OCI-LY1 (cell line): ENCODE results near the gene SKOR2.
"Not testable (repeated sequence)": the region's sequence is repeated elsewhere in the genome, so short reads cannot be mapped to it uniquely, and the experiment has no call there.

Source experiments
- H2AFZ ChIP-seq: fragments of 200-600 bp; sonication (generic), shearing (Covaris generic); 2 replicates; pipeline ENCODE4 v1.6.0; 2014; ENCODE audit warnings: antibody characterized with exemption, mild to moderate bottlenecking, low read length
- H3F3A ChIP-seq: fragments of 200-600 bp; sonication (generic), shearing (Covaris generic); 2 replicates; pipeline ENCODE4 v1.6.0; 2014; ENCODE audit warnings: mild to moderate bottlenecking, antibody characterized with exemption, low read length, moderate library complexity; ENCODE audit not compliant: insufficient read depth
- H3K27ac ChIP-seq: fragments of 200-600 bp; sonication (generic); 2 replicates; pipeline ENCODE4 v1.5.1; 2014; ENCODE audit warnings: low read length, mixed run types, mild to moderate bottlenecking, low read depth; ENCODE audit not compliant: poor library complexity, severe bottlenecking
- H3K27me3 ChIP-seq: fragments of 200-600 bp; sonication (generic); 2 replicates; pipeline ENCODE4 v1.6.0; 2014; ENCODE audit warnings: antibody characterized with exemption, mild to moderate bottlenecking, low read length, moderate library complexity; ENCODE audit not compliant: insufficient read depth
- H3K36me3 ChIP-seq: fragments of 200-600 bp; sonication (generic); 2 replicates; pipeline ENCODE4 v1.6.1; 2014; ENCODE audit warnings: mild to moderate bottlenecking, antibody characterized with exemption, low read length, moderate library complexity, mixed read lengths; ENCODE audit not compliant: insufficient read depth
- H3K4me1 ChIP-seq: fragments of 200-600 bp; sonication (generic); 2 replicates; pipeline ENCODE4 v1.5.1; 2014; ENCODE audit warnings: mild to moderate bottlenecking, low read length, moderate library complexity; ENCODE audit not compliant: insufficient read depth, severe bottlenecking
- H3K4me2 ChIP-seq: fragments of 200-600 bp; sonication (generic), shearing (Covaris generic); 2 replicates; pipeline ENCODE4 v1.6.1; 2014; ENCODE audit warnings: low read length
- H3K4me3 ChIP-seq: fragments of 200-600 bp; sonication (generic); 2 replicates; pipeline ENCODE4 v1.5.1; 2014; ENCODE audit warnings: low read length, low read depth, mild to moderate bottlenecking, mixed read lengths; ENCODE audit not compliant: poor library complexity, severe bottlenecking
- H3K79me2 ChIP-seq: fragments of 200-600 bp; shearing (Covaris generic); 2 replicates; pipeline ENCODE4 v1.6.1; 2016; ENCODE audit warnings: mixed run types, low read length, mixed read lengths; ENCODE audit not compliant: insufficient read depth
- H3K9ac ChIP-seq: fragments of 200-600 bp; sonication (generic), shearing (Covaris generic); 2 replicates; pipeline ENCODE4 v1.6.1; 2014; ENCODE audit warnings: mild to moderate bottlenecking, low read length, mixed read lengths
- H3K9me2 ChIP-seq: fragments of 200-600 bp; sonication (generic), shearing (Covaris generic); 2 replicates; pipeline ENCODE4 v1.6.1; 2014; ENCODE audit warnings: low read depth, mild to moderate bottlenecking, low read length, mixed read lengths
- H3K9me3 ChIP-seq: fragments of 200-600 bp; shearing (Covaris generic); 2 replicates; pipeline ENCODE4 v1.6.1; 2014; ENCODE audit warnings: low read length, mixed read lengths
- H4K20me1 ChIP-seq: fragments of 200-600 bp; sonication (generic), shearing (Covaris generic); 2 replicates; pipeline ENCODE4 v1.6.0; 2016; ENCODE audit warnings: mild to moderate bottlenecking, low read length; ENCODE audit not compliant: insufficient read depth
- EZH2 ChIP-seq: fragments of 200-600 bp; sonication (generic), shearing (Covaris generic); IDR thresholded peaks from 2 replicates; pipeline ENCODE4 v1.8.0; 2017; ENCODE audit warnings: borderline replicate concordance, mixed run types, mild to moderate bottlenecking, antibody characterized with exemption, low read length, moderate library complexity, mixed read lengths
- TF ChIP-seq, protein P1 (sequence below): fragments of 200-600 bp; sonication (generic), shearing (Covaris generic); IDR thresholded peaks from 2 replicates; pipeline ENCODE4 v1.5.1; 2017; ENCODE audit warnings: mild to moderate bottlenecking, antibody characterized with exemption, low read length, moderate library complexity, mixed read lengths

Gene SKOR2

DNA sequence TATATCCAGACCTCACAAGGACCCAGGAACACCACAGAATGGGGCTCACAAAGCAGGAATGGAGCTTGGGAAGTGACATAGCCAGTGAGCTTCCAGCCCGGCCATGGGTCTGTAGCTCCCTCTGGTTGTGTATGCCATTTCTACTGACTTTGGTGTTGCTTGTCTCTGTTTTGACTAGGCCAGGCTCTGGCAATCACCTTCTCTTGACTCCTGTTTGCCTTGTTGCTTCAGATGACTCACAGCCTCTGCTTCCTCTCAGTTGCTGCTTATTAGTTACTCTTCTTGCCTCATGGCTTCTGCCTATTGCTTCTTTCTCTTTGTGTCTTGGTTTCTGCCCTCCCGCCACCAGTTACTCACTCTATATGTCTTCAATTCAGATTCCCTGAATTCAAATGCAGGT is 59.5 kb downstream of the SKOR2 start:
- TF ChIP-seq EZH2: no peak
- TF ChIP-seq, protein P1, sequence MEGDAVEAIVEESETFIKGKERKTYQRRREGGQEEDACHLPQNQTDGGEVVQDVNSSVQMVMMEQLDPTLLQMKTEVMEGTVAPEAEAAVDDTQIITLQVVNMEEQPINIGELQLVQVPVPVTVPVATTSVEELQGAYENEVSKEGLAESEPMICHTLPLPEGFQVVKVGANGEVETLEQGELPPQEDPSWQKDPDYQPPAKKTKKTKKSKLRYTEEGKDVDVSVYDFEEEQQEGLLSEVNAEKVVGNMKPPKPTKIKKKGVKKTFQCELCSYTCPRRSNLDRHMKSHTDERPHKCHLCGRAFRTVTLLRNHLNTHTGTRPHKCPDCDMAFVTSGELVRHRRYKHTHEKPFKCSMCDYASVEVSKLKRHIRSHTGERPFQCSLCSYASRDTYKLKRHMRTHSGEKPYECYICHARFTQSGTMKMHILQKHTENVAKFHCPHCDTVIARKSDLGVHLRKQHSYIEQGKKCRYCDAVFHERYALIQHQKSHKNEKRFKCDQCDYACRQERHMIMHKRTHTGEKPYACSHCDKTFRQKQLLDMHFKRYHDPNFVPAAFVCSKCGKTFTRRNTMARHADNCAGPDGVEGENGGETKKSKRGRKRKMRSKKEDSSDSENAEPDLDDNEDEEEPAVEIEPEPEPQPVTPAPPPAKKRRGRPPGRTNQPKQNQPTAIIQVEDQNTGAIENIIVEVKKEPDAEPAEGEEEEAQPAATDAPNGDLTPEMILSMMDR: no peak
- Histone ChIP-seq H3K4me2 (no peak overlapping the region), H3K4me1 (peaks cover 4% of the 10 kb centered on the region), H3K79me2 (no peaks in the 10 kb centered on the region), H3F3A (no peaks in the 10 kb centered on the region), H3K9ac (no peak overlapping the region), H4K20me1 (no peaks in the 10 kb centered on the region), H3K9me2 (no peaks in the 10 kb centered on the region), H2AFZ (no peak overlapping the region), H3K9me3 (0 out of 2 replicates have a peak, but pooled peaks cover 2% of the 10 kb centered on the region), H3K27me3 (no peaks in the 10 kb centered on the region), H3K27ac (no peak overlapping the region), H3K4me3 (no peak overlapping the region), H3K36me3 (no peaks in the 10 kb centered on the region; the same call in 1 of the 2 replicates)

DNA sequence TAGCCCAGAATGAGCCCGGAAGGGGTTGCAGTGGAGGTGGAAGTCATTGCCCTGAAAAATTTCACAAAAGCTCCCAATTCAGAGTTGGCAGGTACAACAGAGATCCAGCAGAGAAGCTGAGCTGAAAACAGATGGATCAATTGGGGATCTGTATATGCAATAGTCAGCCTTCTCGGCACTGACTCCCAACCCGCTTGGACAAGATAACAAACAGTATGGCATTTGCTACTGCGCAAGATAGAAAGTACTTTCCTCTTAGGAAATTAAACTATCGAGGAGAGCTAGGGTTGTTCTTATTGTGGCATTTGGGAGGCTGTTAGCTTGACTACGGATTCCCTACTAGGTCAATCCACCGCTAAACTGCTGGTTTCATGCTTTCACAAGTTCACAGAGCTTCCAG is 63.7 kb downstream of the SKOR2 start:
- TF ChIP-seq, protein P1: no peak
- TF ChIP-seq EZH2: no peak
- Histone ChIP-seq H3K36me3 (no peaks in the 10 kb centered on the region; the same call in 1 of the 2 replicates), H3K27ac (no peak overlapping the region), H3K9ac (no peak overlapping the region), H3F3A (no peaks in the 10 kb centered on the region), H3K79me2 (no peaks in the 10 kb centered on the region), H3K27me3 (no peaks in the 10 kb centered on the region), H3K4me1 (no peaks in the 10 kb centered on the region), H2AFZ (no peak overlapping the region), H3K9me3 (peaks cover 21% of the 10 kb centered on the region), H3K4me3 (no peak overlapping the region), H3K9me2 (no peaks in the 10 kb centered on the region), H3K4me2 (no peak overlapping the region), H4K20me1 (no peaks in the 10 kb centered on the region)

DNA sequence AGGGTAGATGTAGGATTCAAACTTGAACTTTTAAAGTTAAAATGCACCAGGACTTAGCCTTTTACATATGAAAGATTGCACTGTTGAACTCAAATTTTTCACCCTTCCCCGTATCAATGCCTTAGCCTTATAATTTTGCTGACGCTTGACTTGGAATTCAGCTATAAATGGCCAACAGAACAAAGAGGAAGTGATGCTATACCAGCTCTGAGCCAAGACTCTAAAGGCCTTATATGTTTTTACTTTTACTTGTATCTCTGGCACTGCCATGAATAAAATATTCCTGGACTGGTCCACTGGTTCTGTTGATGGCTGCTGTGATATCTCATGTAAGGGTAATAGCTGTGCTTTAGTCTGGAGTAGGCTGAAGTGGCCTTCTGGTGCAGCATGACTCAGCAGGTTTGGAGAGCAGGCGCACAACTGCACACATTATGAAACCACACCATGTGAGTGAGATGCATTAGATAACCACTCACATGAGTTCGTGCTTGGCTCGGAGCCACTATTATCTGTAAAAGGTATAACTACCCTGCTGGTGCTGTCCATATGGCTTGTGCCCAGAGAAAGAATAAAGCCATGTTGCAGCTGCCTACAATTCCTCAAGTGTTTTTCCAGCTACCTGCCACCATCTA is 66.9 kb downstream of the SKOR2 start:
- Histone ChIP-seq H3K36me3 (no peaks in the 10 kb centered on the region; the same call in 1 of the 2 replicates), H3K4me3 (no peak overlapping the region), H3K9ac (no peak overlapping the region), H3K9me2 (no peaks in the 10 kb centered on the region), H3F3A (no peaks in the 10 kb centered on the region), H3K79me2 (no peaks in the 10 kb centered on the region), H4K20me1 (no peaks in the 10 kb centered on the region), H3K27me3 (no peaks in the 10 kb centered on the region), H3K27ac (no peak overlapping the region), H3K4me2 (no peak overlapping the region), H3K9me3 (peaks cover 20% of the 10 kb centered on the region), H2AFZ (no peak overlapping the region), H3K4me1 (no peaks in the 10 kb centered on the region)
- no peak for TF ChIP-seq EZH2
- TF ChIP-seq, protein P1: no peak

DNA sequence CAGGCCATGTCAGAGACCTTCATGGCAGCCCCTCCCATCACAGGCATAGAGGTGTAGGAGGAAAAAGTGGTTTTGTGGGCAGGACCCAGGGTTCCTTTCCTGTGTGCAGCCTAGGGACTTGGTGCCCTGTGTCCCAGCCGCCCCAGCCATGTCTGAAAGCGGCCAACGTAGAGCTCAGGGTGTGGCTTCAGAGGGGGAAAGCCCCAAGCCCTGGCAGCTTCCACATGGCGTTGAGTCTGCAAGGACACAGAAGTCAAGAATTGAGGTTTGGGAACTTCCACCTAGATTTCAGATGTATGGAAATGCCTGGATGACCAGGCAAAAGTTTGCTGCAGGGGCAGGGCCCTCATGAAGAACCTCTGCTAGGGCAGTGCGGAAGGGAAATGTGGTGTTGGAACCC is 69.3 kb downstream of the SKOR2 start:
- not testable (repeated sequence) for H3K4me3 ChIP-seq, H3K4me2 ChIP-seq, H3K4me1 ChIP-seq, H3K79me2 ChIP-seq, H3K9ac ChIP-seq, H3K27me3 ChIP-seq, H3K9me2 ChIP-seq, H3K36me3 ChIP-seq, H3F3A ChIP-seq, H4K20me1 ChIP-seq, H2AFZ ChIP-seq, H3K27ac ChIP-seq
- peaks cover 19% of the 10 kb centered on the region for H3K9me3 ChIP-seq
